T-helper 2 cell treated with Interferon-gamma antibody and Interleukin-4, amounts not matched to agents 100 ng/mL and 5 ng/mL, for 36 hours (primary cell): ENCODE measurements around the gene VCL. TPM values are rescaled to one million over a fixed set of nuclear protein-coding genes. Genes with fewer than 3 reads are reported as not detected.

ENCODE experiments used
- total RNA-seq: library from RNA; stranded (reverse); gene quantifications from 2 replicates; pipeline ENCODE4 v1.2.3, GENCODE V29; 2022

Gene VCL
- total RNA-seq, 1 donor from 2014 or later = 64.1 TPM

Other genes with a start within 250 kb of the VCL start
- 30.1 and 31.9 TPM in 2 replicates for gene CHCHD1, start 216.1 kb upstream of the VCL start, total RNA-seq
- 57.9 and 60.6 TPM in 2 replicates for gene ZSWIM8, start 212.5 kb upstream of the VCL start, total RNA-seq
- gene NDST2, start 186.5 kb upstream of the VCL start, total RNA-seq = 51.1 and 54.1 TPM in 2 replicates
- gene CAMK2G, start 123.6 kb upstream of the VCL start, total RNA-seq = 52.3 and 52.5 TPM in 2 replicates
- 4.5 and 4.8 TPM in 2 replicates for gene PLAU, start 87.0 kb upstream of the VCL start, total RNA-seq
- gene AP3M1, start 152.7 kb downstream of the VCL start, total RNA-seq = 46.0 and 49.2 TPM in 2 replicates
- gene ADK, start 153.1 kb downstream of the VCL start, total RNA-seq = 41.9 and 42.7 TPM in 2 replicates